HG02852 (cell line): Measurements from ENCODE around the gene TCAIM.
A peak's percentile ranks its signal among the peaks of the same experiment; 100 is the strongest.

Experiments
- ATAC-seq: cut with Tn5 transposase; IDR thresholded peaks from one replicate; pipeline ENCODE4 v1.9.1; 2021; ENCODE audit warnings: mild to moderate bottlenecking, moderate library complexity; ENCODE audit not compliant: unreplicated experiment

The TCAIM gene, protein sequence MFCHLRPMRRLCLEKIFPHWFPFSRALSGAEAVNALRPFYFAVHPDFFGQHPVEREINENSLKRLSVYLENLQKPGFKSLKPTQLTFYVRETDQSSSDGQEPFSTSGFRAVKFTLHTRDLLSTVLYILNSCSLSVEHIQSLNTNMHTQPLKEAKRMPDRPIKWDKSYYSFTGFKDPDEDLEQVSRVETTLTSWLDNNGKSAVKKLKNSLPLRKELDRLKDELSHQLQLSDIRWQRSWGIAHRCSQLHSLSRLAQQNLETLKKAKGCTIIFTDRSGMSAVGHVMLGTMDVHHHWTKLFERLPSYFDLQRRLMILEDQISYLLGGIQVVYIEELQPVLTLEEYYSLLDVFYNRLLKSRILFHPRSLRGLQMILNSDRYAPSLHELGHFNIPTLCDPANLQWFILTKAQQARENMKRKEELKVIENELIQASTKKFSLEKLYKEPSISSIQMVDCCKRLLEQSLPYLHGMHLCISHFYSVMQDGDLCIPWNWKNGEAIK

DNA sequence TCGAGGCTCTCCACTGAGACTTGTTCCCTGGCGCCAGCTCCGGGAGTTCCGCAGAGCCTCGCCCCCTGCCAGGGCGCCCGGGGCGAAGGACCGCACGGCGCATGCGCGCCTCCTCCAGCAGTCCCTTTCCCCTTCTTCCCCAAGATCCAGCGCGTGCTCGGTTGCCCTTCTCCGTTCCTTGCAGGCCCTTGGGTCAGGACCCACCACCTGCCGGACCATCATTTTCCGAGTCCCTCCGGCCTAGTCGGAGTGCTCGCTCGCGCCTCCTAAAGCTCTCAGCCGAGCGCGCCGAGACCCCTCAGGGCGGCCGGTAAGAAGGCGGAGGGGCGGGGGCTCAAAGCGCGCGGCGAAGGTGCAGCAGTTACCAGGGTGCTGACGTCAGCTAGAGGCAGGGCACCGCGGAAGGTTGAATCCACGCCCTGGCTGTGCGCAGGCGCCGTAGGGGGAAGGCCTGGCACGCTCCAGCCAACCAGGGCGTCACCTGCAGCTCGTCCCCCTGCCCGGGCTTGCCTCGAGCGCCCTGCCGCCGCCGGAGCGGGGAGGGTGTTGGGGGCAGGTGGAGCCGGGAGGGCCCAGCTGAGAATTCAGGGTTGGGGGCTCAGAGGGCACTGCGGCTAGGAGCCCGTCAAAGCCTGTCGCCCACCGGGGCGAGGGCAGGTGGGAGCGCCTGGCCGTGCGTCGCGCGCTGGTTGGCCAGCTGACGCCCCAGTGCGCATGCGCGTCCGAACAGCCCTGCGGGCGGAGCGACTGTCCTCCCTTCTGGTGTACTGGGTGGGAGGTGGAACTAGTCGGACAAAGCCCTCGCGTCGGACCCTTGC, at the start of gene TCAIM:
TCAIM (plus strand) TSS at position 757 of the 818 bp plus-strand sequence. CDS start 16,017 bp downstream, outside the sequence.
- peak; percentile 92 for ATAC-seq

DNA sequence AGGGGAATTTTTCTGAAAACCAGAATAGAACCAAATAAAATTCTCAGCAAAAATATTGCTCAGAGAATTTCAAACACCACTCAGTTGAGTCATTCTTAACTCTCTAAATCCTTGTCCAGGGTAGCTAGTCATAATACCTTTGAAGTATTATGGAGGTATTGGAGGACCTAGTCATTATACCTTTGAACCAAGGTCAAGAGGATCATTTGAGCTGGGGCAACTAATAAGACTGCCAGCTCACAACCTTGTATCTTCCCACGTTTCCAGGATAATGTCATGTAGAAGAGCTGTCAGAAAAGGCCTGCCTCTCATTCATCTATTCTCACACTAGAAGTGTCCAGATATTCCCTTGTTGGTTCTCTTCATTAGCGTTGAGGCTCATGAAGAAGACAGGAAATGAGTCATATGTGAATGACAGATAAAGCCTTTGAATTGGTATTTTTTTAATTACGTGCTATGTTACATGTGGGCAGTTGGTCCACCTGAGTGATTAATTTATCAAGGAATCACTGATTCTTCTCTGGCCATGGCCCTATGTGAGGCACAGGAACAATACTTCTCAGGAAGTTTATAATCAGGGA, 48.6 kb upstream of the TCAIM start:
- no peak for ATAC-seq

DNA sequence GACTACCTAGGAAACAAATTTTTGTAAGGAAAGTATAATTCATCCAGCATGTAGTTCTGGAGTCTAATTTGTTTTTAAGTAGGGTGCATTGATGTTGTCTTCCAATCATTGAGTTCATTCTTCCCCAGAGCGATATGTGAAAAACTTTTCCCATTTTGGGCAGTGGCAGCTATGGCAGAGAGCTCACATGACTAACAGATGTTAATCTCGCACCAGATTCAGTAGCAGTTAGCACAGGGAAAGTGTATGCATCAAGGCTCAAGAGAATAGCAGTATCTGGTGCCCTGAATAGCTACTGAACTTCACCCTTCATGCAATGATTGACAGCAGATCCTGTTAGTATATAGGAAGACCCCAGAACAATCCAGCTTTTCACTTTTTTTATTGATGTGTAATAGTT, 46.3 kb upstream of the TCAIM start:
- no peak for ATAC-seq

DNA sequence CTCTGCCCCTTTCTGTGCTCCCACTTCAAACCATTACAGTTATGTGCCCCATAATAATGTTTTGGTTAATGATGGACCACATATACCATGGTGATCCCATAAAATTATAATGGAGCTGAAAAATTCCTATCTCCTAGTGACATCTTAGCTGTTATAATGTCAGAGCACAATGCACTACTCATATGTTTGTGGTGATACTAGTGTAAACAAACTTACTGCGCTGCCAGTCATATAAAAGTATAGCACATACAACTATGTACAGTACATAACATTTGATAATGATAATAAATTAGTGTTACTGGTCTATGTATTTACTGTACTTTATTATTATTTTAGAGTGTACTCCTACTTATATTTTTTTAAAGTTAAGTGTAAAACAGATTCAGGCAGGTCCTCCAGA, 45.6 kb upstream of the TCAIM start:
- no peak for ATAC-seq

DNA sequence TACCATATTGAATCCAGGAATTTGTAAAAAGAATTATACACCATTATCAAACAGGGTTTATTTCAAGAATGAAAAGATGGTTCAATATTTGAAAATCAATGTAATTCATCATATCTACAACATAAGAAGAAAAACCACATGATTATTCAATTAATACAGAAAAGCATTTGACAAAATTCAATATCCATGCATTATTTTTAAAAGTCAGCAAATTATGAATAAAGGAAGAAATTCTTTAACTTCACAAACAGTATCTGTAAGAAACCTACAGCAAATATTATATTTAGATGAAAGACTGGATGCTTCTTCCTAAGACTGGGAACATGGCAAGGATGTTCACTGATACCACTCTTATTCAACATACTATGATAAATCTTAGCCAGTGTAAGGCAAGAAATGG, 41.3 kb upstream of the TCAIM start:
- ATAC-seq = no peak

DNA sequence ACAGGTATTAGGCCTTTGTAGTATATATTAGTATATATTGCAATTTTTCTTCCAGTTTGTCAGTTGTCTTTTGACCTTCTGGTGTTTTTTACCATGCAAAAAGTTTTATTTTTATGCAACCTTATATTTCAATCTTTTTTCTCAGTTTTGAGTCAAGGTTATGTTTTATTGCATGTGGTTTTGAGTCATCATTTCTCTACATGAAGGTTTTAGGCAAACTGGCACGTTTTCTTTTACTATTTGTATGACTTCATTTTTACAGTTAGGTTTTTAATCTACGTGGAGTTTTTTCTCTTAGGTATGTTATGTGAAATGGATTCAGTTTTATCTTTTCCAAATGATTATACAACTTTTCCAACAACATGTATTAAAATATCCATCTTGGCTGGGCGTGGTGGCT, 36.8 kb upstream of the TCAIM start:
- no peak for ATAC-seq

DNA sequence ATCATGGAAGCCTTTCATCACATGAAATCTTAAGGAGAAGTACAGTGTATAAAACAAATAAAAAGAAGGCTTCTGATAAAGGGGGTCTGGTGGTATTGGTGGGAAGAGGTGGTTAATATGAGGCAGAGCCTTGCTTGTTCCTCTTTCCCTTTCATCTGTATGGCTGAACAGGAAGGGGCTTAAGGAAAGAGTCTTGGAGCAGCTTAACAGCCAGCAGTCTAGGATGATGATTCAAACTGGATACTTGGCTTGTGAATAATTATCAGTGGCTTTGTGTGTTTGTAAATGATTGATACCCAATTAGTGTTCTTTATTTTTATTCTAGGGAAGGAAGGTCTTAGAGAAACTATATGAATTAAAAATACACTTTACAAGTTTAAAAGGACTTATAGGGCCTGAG, 29.1 kb upstream of the TCAIM start:
- ATAC-seq = no peak

DNA sequence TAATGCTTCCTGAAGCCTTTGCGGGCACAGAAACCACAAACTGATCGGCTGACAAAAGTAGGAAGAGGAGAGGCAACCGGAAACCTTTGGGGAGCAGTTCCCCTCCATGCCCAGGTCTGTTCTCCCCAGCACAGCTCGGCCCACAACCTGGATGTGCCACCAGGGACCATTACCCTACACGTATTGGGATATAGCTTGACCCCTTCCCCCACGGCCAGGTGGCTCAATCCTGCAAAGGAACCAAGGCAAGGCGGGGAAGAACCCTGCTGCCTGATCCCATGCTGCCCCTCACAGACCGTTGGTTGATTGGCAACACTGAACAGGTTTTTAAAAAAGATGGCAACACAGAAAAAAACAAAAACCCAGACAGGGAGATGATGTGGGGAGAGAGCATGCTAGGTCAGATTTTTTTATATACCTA, 19.7 kb upstream of the TCAIM start:
- no peak for ATAC-seq

DNA sequence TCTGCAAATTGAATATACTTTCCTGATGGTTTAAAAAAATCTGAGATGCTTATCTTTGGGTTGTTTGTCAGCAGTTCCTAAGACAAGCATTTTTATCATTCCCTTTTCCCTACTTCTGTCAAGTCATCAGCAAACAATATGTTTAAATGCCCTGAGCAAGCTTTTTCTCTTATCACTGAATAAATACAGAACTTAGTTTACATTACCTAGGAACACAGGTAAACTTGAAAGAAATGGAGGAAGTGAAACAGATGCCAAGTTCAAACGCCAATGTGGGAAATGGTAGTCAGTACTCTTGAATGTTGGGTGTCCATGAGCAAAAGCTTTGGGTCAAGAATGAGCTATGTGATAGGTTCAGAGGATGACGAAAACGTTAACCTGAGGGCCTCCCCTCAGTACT, 17.2 kb upstream of the TCAIM start:
- no peak for ATAC-seq

DNA sequence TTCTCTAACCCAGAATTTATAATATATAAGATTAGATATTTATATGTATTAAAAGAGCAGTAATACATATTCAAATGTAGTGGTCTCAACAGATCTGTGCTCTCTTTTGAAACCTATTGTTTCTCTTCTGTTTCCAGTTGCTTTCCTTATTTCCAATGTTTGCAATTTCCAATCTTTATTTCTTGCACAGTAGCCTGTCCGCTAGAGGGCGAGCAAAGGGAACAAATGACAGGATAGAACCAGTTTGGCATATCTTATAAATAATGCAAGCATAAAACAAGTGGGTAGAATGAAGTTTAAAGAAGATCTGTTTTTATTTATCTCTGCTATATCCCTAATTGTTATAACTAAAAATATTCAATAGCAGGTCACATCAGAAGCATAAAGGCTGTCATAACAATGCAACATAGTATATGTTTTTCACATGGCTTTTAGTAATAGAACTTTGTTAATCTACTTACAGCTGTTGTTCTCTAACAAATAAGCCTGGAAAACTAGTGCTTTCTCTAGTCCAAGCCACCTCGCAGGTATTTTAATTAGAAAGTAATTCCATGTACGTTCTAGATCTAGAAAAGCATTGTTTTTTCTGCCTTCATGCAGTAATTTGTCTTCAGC, 15.1 kb upstream of the TCAIM start:
- no peak for ATAC-seq

DNA sequence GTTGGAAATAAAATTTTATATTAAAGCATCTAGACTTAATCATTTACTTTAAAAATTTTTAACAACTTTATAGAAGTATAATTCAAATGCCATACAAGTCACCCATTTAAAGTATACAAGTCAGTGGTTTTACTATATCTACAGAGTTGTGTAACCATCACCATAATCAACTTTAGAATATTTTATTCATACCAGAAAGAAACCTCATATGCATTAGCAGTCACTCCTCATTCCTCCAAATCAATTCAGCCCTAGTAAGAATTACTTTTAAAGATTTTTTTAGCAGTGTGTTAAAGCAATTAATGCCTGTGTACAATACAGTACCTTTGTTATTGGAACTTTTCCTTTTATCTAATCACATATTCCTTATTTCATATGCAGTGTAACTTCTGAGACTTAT, 14.0 kb upstream of the TCAIM start:
- no peak for ATAC-seq

DNA sequence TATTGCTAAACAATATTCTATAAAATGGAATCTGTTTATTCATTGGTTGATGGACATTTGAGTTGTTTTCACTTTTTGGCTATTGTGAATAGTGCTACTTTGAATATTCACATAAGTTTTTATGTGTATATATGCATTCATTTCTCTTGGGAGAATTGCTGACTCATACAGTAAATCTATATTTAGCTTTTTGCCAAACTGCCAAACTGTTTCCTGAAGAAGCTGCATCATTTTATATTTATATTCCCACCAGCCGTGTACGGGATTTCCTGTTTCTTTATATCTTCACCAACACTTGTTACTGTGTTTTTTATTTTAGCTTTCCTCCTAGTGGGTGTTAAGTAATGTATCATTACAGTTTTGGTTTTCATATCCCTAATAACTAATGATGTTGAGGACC, 12.5 kb upstream of the TCAIM start:
- ATAC-seq = no peak

DNA sequence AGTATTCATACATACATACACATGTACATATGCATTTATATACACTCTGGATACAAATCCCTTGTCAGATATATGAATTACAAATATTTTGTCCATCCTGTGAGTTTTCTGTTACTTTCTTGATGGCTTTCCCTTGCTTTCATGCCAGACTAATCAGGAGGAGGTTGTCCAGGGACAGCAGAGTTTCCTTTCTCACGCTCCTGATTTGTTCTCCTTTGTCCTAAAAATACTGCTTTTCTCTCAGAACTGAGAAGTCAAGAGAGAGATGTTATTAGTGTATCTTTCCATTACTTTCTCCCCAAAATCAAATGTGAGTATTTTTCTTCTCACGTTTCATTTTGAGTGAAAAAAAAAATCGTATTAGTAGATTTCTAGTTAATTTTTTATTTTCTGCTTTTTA, 12.1 kb upstream of the TCAIM start:
- ATAC-seq = no peak

DNA sequence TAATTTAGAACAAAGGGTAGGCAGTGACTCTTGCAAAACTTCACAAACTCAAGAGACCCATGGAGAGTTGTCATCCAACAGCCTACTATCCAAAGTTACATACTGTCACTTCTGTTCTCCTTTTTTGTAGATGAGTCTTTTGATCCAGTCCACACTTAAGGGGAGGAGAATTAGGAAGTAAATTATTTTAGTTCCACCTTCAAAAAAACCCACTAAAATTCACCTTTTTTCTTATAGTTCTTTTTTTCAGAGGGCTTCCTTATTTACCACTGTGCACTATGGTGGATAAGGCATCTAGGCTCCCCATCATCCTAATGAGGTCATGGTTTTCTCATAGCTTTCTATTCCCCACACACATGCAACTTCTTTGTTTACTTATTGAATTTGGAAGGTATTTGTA, 8.6 kb upstream of the TCAIM start:
- ATAC-seq = no peak

DNA sequence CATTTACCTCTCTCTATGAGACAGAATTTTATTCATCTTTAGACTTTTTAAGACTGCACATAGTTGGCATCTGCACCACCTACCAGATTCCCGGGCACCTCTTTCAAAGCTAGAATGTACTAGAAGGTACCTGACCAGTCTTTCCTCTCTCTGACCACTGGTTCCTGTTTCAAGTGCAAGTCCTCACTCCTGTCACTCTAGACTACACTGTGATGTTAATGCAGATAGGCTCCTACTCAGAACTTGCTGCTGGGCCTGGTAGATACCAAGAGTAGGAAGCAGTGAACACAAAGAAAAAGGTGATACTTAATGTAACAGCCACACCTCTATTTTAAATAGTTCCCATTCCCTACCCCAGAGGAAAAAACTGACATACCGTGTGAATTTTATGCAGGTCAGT, 8.1 kb upstream of the TCAIM start:
- ATAC-seq = no peak

DNA sequence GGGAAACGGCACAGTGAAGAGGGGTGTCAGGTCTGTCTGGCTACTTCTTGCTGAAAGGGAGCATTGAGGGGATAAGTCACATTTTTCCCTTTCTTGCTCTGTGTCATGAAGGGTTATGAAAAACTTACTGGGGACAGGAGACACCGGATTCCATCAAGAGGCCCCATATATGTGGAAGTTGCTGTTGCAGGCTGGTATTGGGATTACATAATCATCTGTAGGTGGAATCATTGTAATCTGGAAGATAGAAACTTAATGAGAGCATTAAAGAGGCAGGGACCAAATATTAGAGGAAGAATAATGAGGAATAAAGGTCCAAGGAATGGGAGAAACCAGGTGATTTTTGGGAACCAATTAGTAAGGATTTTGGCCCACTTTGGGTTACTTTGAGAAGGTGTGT, 4.2 kb upstream of the TCAIM start:
- ATAC-seq = no peak

DNA sequence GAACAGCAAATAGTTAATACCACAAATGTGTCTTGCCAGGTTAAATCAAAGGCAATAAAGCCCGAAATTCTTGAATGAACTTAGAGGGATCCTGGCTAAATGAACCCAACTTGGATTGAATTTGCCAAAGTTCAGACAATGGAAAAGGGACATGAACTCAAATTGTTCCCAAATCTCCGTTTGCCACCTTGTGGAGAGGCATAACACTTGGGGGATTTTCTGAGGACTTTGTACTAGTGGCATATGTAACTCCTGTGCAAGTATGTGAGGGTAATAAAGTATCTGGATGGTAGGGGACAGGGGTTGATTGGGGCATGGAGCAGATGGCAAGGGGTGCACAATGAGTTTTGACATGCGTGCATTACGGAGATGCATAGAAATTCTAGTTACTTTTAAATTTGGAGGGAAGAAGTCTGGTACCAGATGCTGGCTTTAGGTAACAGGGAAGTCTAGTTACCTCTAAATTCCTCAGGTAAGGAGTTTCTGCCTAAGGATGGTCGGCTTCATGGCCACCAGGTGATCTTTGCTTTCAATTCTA, 1.2 kb upstream of the TCAIM start:
- ATAC-seq = no peak

DNA sequence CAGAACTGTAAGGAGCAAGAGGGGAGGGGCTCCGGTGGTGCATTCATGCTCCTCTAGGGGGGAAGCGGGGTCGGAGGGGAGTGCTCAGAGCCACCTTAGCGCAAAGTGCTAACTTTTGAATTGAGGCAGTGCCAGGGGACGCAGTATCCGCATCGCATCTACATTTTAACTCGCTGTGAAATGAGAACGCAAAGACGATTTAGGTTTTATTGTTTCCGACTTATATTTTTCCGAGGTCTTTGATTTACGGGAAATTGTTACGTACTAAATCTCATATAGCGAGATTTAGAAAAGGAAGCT, 212 bp downstream of the TCAIM start:
- ATAC-seq = no peak

DNA sequence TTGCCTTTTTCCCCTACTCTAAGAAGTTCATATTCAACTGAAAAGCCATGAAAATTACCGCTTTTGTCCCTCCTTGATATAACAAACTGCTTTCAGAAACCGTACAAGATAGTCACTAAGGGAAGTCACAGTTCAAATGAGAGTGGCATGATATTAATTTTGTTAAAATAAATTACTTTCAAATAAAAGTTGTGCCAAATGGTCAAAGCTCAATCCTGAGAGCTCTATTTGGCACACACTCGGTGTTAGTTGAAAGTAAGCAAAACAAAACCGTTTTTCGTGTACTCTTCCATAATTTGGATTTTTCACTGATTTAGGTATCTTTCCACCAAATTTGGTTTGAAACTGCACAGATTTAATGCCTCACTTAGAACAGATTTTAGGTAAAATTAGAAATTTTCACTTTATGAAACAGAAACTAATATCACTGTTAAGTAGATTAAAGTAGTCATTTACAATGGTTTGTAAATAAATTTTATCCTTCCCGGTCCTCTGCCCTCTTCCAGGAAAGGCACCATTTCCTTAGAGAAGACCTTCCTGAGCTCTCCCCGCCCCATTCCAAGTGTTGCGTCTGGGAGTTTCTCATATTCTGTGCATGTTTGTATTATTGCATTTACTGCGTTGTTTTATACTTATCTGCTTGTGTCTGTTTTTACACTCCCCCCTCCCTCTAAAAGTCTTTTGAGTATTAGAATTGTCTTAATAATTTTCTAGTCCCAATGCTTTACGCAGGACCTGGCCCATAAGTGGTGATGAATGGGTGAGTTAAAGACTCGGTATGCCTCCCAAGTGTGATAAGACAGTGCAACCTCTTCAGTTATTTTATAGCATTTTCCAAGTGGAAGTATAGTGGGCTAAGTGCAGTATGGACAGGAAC, 853 bp downstream of the TCAIM start:
- no peak for ATAC-seq

DNA sequence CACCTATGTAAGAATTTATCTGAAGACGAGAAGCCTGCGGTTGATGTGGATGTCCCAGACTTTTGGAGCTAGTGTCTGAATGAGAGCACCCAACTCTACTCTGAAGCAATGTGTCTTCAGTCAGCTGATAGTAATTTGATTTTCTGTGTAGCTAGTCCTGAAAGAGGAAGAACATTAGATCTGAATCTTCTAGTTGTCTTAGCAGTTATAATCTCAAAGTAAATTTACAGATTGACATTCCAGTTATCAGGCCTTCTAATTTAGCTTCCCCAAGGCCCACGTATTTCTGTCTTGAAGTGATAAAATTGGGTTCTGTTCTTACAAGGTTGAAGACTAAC, 1.5 kb downstream of the TCAIM start:
- no peak for ATAC-seq
